K562 (cell line): Measurements from ENCODE around the gene CBFA2T3. TPM values are rescaled to one million over a fixed set of nuclear protein-coding genes. Genes with fewer than 3 reads are reported as not detected.

Experiments
- ARID2 ChIP-seq: fragments of 450-650 bp; IDR thresholded peaks from 2 replicates; pipeline ENCODE4 v1.6.1; 2017; ENCODE audit warnings: antibody characterized with exemption, mild to moderate bottlenecking
- ASH1L ChIP-seq: fragments of 450-650 bp; IDR thresholded peaks from 2 replicates; pipeline ENCODE4 v1.6.1; 2018; ENCODE audit warnings: borderline replicate concordance, mild to moderate bottlenecking, low read depth; ENCODE audit not compliant: partially characterized antibody
- CHD4 ChIP-seq: fragments of 200-600 bp; sonication (generic); IDR thresholded peaks from 3 replicates; pipeline ENCODE4 v1.6.1; 2012; ENCODE audit warnings: low read depth, mild to moderate bottlenecking, mixed read lengths, low read length, inconsistent platforms; ENCODE audit not compliant: insufficient read depth, insufficient replicate concordance, poor library complexity, severe bottlenecking
- E2F3 ChIP-seq: fragments of 250-450 bp; sonication (Bioruptor Pico); IDR thresholded peaks from 2 replicates; pipeline ENCODE4 v1.4.0; 2020; ENCODE audit warnings: mild to moderate bottlenecking
- HOMEZ ChIP-seq: fragments of 250-450 bp; sonication (Bioruptor Pico); IDR thresholded peaks from 2 replicates; pipeline ENCODE4 v1.4.0; 2020; ENCODE audit warnings: mild to moderate bottlenecking, moderate library complexity
- KAT7 ChIP-seq: sonication (generic); formaldehyde crosslinking; IDR thresholded peaks from 2 replicates; pipeline ENCODE4 v1.8.0; 2022; ENCODE audit warnings: missing genetic modification reagents, mild to moderate bottlenecking, borderline replicate concordance
- MTA3 ChIP-seq: fragments of 450-650 bp; formaldehyde crosslinking; IDR thresholded peaks from 2 replicates; pipeline ENCODE4 v1.6.1; 2017; ENCODE audit warnings: mild to moderate bottlenecking, borderline replicate concordance
- NUFIP1 ChIP-seq: fragments of 450-650 bp; IDR thresholded peaks from 2 replicates; pipeline ENCODE4 v1.6.1; 2018; ENCODE audit not compliant: partially characterized antibody
- SMAD1 ChIP-seq: fragments of 150-350 bp; IDR thresholded peaks from 2 replicates; pipeline ENCODE4 v1.6.1; 2014; ENCODE audit warnings: low read length, low read depth; ENCODE audit not compliant: partially characterized antibody
- STAT5A ChIP-seq: IDR thresholded peaks from 2 replicates; pipeline ENCODE4 v1.6.1; 2012; ENCODE audit warnings: low read length, inconsistent platforms, borderline replicate concordance
- TRIM25 ChIP-seq: fragments of 450-650 bp; IDR thresholded peaks from 2 replicates; pipeline ENCODE4 v1.7.0; 2016; ENCODE audit warnings: borderline replicate concordance
- XRCC5 ChIP-seq: fragments of 200-400 bp; formaldehyde crosslinking; IDR thresholded peaks from 2 replicates; pipeline ENCODE4 v1.6.1; 2017; ENCODE audit warnings: low read depth, mild to moderate bottlenecking, low read length
- ZNF316 ChIP-seq: fragments of 450-650 bp; IDR thresholded peaks from 2 replicates; pipeline ENCODE4 v1.6.1; 2016
- polyA plus RNA-seq, 8 experiments: library from polyadenylated mRNA; depleted of rRNA in 4 of 8; stranded (reverse) in 5 of 8; unstranded in 3 of 8; fragments of >200 nt; fragmentation: Nextera tagmentation in 2 of 8; fragmentation: Illumina TruSeq in 1 of 8; extraction: Ambion mirVana in 2 of 8; extraction: Trizol in 1 of 8; gene quantifications; 2 replicates each; pipeline versions ENCODE4 v1.2.1 to v1.2.3, GENCODE V29; 2011 to 2014; ENCODE audit warnings: inconsistent platforms in 1 of 8, missing spikeins in 1 of 8
- total RNA-seq, 7 experiments: library from RNA; depleted of rRNA in 6 of 7; stranded (reverse); fragments of >200 nt in 6 of 7; fragmentation: Illumina TruSeq in 2 of 7; extraction: Trizol in 2 of 7; gene quantifications; 2 replicates each; pipeline versions ENCODE4 v1.2.1 to v1.2.3, GENCODE V29; 2011 to 2021; ENCODE audit warnings: low replicate concordance in 1 of 7
- TF ChIP-seq, protein P1 (sequence below): fragments of 250-450 bp; sonication (Bioruptor Pico); IDR thresholded peaks from 2 replicates; pipeline ENCODE4 v1.4.0; 2020
- TF ChIP-seq, protein P2 (sequence below): fragments of 200-400 bp; formaldehyde crosslinking; IDR thresholded peaks from 2 replicates; pipeline ENCODE4 v1.6.1; 2017; ENCODE audit warnings: mild to moderate bottlenecking, low read depth, low read length, moderate library complexity

CBFA2T3 gene
- total and polyA plus RNA-seq, 9 of the 15 experiments (the other 6 are each of a cell fraction or from before 2014, with no cell fraction given) = 2.3 to 145 (median 6.7) TPM

DNA sequence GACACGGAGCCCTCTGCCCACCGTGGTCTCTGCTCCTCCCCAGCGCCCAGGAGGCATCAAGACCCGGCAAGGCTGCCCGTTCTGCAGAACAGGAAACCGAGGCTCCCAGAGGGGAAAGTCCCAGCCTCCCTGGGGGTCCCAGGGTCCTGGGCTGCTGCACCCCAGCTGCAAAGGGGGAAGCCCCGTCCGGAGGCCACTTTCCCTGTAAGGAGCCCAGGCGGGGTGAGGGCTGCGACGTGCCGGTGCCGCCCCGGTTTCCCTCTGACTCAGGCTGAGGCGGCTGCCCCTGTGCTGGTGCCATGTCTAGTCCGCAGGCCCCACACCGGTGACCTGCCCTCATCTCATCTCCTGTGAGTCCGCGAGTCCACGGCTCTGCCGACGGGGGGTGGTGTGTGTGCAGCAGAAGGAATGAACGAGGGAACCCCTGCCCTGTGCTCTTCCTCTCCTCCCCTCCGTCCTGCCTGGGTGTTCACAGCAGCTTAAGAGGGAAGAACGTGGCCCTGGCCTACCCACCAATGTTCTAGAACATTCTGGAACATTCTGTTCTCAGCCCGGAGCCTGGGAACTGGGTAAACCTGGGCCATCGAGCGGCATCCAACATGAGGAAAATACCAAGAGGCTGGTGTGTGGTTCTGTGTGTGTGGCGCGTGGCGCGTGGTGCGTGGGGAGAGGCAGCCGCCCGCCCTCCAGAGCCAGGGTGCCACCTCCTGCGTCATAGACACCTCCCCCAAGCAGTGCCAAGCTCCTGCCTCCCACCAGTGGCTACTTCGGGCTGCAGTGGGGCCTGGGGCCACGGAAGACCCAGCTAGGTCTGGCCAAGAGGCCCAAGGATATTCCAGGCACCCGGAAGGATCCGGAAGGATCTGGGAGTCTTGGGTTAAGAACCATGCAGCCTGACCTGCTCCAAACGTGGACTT is 7.0 kb upstream of the CBFA2T3 start (continued):
- TF ChIP-seq TRIM25 = no peak
- TF ChIP-seq MTA3 = no peak
- no peak for TF ChIP-seq XRCC5
- no peak for TF ChIP-seq ARID2
- TF ChIP-seq KAT7 (CRISPR knock-in tag) = no peak
- TF ChIP-seq ZNF316 = no peak
- TF ChIP-seq CHD4 = no peak
- no peak for TF ChIP-seq NUFIP1
- TF ChIP-seq, protein P1, sequence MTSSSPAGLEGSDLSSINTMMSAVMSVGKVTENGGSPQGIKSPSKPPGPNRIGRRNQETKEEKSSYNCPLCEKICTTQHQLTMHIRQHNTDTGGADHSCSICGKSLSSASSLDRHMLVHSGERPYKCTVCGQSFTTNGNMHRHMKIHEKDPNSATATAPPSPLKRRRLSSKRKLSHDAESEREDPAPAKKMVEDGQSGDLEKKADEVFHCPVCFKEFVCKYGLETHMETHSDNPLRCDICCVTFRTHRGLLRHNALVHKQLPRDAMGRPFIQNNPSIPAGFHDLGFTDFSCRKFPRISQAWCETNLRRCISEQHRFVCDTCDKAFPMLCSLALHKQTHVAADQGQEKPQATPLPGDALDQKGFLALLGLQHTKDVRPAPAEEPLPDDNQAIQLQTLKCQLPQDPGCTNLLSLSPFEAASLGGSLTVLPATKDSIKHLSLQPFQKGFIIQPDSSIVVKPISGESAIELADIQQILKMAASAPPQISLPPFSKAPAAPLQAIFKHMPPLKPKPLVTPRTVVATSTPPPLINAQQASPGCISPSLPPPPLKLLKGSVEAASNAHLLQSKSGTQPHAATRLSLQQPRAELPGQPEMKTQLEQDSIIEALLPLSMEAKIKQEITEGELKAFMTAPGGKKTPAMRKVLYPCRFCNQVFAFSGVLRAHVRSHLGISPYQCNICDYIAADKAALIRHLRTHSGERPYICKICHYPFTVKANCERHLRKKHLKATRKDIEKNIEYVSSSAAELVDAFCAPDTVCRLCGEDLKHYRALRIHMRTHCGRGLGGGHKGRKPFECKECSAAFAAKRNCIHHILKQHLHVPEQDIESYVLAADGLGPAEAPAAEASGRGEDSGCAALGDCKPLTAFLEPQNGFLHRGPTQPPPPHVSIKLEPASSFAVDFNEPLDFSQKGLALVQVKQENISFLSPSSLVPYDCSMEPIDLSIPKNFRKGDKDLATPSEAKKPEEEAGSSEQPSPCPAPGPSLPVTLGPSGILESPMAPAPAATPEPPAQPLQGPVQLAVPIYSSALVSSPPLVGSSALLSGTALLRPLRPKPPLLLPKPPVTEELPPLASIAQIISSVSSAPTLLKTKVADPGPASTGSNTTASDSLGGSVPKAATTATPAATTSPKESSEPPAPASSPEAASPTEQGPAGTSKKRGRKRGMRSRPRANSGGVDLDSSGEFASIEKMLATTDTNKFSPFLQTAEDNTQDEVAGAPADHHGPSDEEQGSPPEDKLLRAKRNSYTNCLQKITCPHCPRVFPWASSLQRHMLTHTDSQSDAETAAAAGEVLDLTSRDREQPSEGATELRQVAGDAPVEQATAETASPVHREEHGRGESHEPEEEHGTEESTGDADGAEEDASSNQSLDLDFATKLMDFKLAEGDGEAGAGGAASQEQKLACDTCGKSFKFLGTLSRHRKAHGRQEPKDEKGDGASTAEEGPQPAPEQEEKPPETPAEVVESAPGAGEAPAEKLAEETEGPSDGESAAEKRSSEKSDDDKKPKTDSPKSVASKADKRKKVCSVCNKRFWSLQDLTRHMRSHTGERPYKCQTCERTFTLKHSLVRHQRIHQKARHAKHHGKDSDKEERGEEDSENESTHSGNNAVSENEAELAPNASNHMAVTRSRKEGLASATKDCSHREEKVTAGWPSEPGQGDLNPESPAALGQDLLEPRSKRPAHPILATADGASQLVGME (CRISPR knock-in tag) = 0 out of 2 replicates have a peak, but pooled peaks have one; percentile 23
- no peak for TF ChIP-seq E2F3 (CRISPR knock-in tag)
- TF ChIP-seq HOMEZ (CRISPR knock-in tag) = 0 out of 2 replicates have a peak, but pooled peaks have one; percentile 58
- TF ChIP-seq SMAD1 = no peak
- TF ChIP-seq, protein P2, sequence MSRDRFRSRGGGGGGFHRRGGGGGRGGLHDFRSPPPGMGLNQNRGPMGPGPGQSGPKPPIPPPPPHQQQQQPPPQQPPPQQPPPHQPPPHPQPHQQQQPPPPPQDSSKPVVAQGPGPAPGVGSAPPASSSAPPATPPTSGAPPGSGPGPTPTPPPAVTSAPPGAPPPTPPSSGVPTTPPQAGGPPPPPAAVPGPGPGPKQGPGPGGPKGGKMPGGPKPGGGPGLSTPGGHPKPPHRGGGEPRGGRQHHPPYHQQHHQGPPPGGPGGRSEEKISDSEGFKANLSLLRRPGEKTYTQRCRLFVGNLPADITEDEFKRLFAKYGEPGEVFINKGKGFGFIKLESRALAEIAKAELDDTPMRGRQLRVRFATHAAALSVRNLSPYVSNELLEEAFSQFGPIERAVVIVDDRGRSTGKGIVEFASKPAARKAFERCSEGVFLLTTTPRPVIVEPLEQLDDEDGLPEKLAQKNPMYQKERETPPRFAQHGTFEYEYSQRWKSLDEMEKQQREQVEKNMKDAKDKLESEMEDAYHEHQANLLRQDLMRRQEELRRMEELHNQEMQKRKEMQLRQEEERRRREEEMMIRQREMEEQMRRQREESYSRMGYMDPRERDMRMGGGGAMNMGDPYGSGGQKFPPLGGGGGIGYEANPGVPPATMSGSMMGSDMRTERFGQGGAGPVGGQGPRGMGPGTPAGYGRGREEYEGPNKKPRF = no peak
- TF ChIP-seq ASH1L = no peak
- TF ChIP-seq STAT5A = no peak
